Measurements from ENCODE around the gene PI4K2A.
A peak's percentile ranks its signal among the peaks of the same experiment; 100 is the strongest.

The PI4K2A gene

DNA sequence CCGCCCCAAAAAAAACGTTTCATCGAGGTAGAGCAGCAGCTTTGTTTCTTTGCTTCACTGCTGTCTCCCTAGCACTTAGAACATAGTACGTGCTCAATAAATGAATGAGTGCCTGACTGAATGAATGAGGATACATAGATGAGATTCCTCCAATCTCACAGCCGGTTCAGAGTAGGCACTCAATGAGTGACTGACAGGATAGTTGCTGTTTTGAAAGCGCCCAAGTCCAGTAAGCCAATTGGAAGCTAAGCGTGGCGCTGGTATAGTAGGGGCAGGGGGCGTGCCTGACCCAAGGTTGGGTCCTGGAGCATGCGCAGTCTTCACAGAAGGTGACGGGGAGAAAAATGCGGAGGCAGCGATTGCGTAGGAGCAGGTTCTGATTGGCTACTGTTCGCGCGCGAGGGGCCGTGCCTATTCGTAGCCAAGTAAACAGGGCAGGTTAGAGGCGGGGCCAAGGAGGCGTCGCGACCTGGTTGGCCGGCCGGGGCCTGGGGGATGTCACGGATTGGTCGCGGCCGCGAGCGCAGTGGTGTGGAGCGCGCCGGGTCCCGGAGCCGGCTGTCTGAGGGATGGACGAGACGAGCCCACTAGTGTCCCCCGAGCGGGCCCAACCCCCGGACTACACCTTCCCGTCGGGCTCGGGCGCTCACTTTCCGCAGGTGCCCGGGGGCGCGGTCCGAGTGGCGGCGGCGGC is at the start of gene PI4K2A:
TSS of gene PI4K2A (plus strand) at position 498 of the 694 bp plus-strand sequence. CDS start at position 570, 72 bp downstream.
- H3K4me3 ChIP-seq (ENCODE audit: low read depth, low read length): peak within 1 kb of the TSS; percentile 79
- DNase-seq (ENCODE audit: low read depth): peak; percentile 98
- TF ChIP-seq, protein P1, sequence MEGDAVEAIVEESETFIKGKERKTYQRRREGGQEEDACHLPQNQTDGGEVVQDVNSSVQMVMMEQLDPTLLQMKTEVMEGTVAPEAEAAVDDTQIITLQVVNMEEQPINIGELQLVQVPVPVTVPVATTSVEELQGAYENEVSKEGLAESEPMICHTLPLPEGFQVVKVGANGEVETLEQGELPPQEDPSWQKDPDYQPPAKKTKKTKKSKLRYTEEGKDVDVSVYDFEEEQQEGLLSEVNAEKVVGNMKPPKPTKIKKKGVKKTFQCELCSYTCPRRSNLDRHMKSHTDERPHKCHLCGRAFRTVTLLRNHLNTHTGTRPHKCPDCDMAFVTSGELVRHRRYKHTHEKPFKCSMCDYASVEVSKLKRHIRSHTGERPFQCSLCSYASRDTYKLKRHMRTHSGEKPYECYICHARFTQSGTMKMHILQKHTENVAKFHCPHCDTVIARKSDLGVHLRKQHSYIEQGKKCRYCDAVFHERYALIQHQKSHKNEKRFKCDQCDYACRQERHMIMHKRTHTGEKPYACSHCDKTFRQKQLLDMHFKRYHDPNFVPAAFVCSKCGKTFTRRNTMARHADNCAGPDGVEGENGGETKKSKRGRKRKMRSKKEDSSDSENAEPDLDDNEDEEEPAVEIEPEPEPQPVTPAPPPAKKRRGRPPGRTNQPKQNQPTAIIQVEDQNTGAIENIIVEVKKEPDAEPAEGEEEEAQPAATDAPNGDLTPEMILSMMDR (IDR thresholded peaks at IDR 0.05; ENCODE audit: low read depth, low read length, missing control alignments): no peak

DNA sequence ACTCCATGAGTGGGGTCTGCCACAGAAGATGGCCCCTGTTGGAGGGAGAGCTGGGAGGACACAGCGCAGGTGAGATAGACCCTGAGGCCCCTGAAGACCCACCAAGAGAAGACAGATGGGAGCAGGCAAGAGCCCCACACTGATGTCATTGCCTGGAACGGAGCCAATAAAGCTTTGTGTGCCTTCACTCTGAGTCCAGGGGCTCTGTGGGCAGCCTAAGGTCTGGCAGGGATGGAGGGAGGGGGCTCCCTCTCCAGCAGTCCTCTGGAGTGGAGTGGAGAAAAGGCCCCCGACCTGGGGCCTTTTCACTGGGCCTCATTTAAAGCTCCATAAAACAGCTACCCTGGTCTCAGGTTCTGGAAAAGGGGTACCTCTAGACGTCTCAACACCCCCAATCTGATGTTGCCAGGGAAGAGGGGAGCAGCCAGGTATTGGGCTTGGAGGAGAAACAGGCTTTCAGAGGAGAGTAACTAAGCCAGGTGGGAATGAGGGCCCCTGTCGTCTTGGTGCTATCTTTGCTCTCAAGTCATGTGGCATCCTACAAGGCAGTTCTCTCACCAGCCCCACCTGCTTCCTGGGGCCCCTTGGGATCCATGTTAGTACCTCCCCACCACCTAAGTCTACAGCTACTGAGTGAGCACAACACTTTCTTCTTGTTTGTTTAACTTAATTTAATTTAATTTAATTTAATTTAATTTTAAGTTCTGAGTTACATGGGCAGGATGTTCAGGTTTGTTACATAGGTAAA is 49.5 kb upstream of the PI4K2A start:
- no peak overlapping the region for H3K4me3 ChIP-seq (ENCODE audit: low read depth, low read length)
- no peak for DNase-seq (ENCODE audit: low read depth)
- TF ChIP-seq, protein P1 (IDR thresholded peaks at IDR 0.05; ENCODE audit: low read depth, low read length, missing control alignments): no peak

DNA sequence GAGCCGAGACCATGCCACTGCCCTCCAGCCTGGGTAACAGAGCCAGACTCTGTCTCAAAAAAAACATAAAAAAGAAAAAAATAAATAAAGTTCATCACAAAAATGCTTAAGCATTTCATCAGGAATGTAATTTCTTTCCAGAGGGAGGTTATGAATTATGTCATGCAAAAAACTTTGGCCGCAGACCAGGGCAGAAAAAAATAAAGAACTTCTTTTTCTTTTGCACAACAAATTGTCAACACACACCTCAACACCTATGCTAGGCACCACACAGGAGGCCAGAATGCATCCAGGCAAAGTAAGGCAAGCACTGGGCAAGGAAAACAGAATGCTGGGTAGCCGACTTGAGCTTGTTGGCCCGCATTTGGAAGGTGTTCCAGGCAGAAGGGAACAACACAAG is 47.0 kb upstream of the PI4K2A start:
- TF ChIP-seq, protein P1 (IDR thresholded peaks at IDR 0.05; ENCODE audit: low read depth, low read length, missing control alignments): no peak
- no peak for DNase-seq (ENCODE audit: low read depth)
- no peak overlapping the region for H3K4me3 ChIP-seq (ENCODE audit: low read depth, low read length)

DNA sequence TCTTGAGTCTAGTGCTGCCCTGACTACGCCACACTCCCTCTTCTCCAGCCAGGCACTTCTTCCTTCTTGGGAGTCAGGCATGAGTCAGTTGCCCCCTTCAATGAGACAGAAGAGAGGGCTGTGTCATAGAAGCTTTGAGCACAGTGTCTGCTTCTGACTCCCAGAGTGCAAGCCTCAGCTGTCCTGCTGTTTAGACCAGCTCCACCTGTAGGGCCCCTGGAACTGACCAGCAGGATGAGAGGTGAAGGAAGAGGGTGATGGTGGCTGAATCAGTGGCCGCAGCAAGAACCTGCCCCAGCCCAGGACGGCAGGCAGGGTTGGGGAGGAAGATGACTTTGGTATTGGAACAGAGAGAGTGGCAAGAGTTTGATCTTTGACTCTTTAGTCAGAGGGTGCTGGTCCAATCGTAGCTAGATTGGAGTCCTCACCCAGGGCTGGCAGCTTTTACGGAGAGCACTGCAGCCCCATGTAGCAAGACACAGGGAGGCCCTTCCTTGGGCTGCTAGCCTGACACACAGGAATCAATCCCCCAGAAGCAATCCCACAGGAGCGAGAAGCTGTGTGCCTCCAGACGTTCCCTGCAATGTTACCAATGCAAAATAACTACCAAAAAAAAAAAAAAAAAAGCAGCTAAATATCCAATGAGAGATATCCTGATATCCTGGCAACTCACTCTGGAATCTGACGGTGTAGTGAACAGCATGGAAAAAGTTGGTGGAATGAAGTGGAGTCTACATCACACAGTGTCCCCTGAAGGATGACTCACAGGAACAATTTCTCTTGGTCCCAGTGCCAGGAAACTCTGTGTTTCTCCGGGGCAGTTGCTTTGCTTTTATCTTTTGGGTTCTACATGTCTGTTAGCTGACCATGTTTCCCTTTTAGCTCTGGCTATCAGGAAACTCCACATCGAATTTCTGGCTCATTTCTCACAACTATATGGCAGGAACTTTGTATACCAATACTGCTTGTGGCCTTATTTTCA is 44.1 kb upstream of the PI4K2A start:
- DNase-seq (ENCODE audit: low read depth): no peak
- no peak overlapping the region for H3K4me3 ChIP-seq (ENCODE audit: low read depth, low read length)
- TF ChIP-seq, protein P1 (IDR thresholded peaks at IDR 0.05; ENCODE audit: low read depth, low read length, missing control alignments): no peak

DNA sequence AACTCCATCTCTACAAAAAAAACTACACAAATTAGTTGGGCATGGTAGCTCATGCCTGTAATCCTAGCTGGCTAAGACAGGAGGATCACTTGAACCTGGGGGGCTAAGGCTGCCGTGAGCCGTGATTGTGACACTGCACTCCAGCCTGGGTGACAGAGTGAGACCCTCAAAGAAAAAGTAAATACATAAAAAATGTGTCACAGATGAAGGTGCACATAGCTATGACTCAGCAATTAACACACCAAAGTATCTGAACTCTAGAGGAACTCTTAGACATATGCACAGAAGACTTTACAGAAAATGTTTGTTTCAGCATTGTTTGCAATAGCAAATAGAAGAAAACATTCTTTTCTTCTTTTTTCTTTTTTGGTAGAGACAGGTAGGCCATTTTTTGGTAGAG is 42.7 kb upstream of the PI4K2A start:
- no peak for DNase-seq (ENCODE audit: low read depth)
- H3K4me3 ChIP-seq (ENCODE audit: low read depth, low read length): no peak overlapping the region
- TF ChIP-seq, protein P1 (IDR thresholded peaks at IDR 0.05; ENCODE audit: low read depth, low read length, missing control alignments): no peak

DNA sequence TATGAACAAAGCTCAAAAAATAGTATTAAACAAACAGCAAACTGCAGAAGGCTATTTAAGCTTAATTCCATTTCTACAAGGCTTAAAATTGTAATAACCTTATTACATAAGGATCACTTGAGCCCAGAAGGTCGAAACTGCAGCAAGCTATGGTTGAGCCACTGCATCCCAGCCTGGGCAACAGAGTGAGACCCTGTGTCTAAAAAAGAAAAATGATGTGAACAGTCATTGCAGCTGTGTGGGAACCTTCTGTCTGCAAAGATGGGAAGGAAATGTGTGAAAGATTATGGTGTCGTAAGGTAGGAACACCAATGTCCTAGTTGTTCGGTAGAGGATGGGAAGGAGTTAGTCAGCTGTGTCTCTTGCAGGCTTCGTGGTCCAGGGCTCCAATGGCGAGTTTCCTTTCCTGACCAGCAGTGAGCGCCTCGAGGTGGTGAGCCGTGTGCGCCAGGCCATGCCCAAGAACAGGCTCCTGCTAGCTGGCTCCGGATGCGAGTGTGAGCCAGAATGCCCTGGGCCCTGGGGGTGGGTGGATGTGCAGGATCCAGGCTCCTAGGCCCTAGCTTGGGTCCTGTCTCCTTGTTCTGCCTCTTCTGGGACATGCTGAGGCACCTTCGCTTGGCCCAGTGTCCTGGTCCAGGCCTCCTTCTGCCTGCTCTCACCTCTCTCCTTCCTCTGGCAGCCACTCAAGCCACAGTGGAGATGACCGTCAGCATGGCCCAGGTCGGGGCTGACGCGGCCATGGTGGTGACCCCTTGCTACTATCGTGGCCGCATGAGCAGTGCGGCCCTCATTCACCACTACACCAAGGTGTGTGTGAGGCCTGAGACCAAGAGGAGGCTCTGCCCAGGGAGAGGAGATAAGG is 41.8 kb upstream of the PI4K2A start:
- TF ChIP-seq, protein P1 (IDR thresholded peaks at IDR 0.05; ENCODE audit: low read depth, low read length, missing control alignments): no peak
- DNase-seq (ENCODE audit: low read depth): no peak
- no peak overlapping the region for H3K4me3 ChIP-seq (ENCODE audit: low read depth, low read length)

Data from GM12864 (cell line).